Erythroblast (primary cell): ENCODE results near the gene KRT86.

Experiments
- GATA1 ChIP-seq: IDR thresholded peaks from 2 replicates; pipeline ENCODE4 v1.6.1; 2011; ENCODE audit warnings: low read depth, mild to moderate bottlenecking, control low read depth, low read length, moderate library complexity
- POLR2A ChIP-seq: IDR thresholded peaks from 2 replicates; pipeline ENCODE4 v1.6.1; 2011; ENCODE audit warnings: mild to moderate bottlenecking, low read length

GRCh38 chr12:52264435-52264825, 10.0 kb upstream of the KRT86 start:
- no peak for TF ChIP-seq POLR2A
- no peak for TF ChIP-seq GATA1
